ENCODE results near the gene ZNF385C.

DNA sequence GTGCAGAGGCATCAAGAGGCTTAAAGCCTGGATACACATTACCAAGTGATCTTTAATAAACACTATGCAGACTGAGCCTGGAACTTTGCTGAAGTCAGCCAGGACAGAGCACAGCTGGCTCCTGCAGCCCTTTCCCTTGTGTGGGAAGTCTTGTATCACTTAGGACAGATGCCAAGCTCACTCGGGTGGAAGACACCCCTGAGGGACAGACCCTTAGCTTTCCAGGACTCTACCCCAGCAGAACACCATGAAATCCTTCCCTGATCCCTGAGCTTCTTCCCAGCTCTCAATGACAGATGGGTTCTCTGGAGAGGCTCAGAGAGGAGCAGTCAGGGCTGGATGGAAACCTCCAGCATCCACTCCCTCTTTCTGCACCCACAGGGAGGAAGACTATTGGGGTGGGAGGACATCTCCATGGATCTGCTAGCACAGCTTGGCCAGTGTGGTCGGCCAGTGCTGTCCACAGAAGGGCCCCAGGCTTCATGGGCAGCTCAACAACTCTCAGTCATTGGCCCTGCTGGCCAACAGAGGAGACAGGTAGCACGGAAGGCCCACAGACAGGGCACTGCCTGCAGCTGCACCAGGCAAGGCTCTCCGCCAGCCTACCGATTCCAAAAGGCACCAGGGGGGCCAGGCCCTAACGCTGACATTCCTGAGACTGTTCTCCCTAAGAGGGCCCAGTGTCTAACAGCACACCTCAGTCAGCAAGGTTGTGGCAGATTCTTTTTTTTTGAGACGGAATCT lies 40.6 kb upstream of the ZNF385C start:
- TF ChIP-seq, protein P1, sequence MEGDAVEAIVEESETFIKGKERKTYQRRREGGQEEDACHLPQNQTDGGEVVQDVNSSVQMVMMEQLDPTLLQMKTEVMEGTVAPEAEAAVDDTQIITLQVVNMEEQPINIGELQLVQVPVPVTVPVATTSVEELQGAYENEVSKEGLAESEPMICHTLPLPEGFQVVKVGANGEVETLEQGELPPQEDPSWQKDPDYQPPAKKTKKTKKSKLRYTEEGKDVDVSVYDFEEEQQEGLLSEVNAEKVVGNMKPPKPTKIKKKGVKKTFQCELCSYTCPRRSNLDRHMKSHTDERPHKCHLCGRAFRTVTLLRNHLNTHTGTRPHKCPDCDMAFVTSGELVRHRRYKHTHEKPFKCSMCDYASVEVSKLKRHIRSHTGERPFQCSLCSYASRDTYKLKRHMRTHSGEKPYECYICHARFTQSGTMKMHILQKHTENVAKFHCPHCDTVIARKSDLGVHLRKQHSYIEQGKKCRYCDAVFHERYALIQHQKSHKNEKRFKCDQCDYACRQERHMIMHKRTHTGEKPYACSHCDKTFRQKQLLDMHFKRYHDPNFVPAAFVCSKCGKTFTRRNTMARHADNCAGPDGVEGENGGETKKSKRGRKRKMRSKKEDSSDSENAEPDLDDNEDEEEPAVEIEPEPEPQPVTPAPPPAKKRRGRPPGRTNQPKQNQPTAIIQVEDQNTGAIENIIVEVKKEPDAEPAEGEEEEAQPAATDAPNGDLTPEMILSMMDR (conservative IDR thresholded peaks at IDR 0.05 in 1 of 2, IDR thresholded peaks at IDR 0.05 in 1 of 2; ENCODE audit: low read depth in 1 of 2, low read length in 2 of 2), result no peak
- TF ChIP-seq EZH2 (IDR thresholded peaks at IDR 0.05; ENCODE audit: low read length, missing control alignments), result no peak
